ENCODE results near the gene SOX1. TPM values are rescaled to one million over a fixed set of nuclear protein-coding genes. Genes with fewer than 3 reads are reported as not detected.

Gene SOX1
- total RNA-seq (2014; rRNA removed; shearing (Covaris generic)) = not detected in 2 replicates

GRCh38 chr13:112067116-112067741, at the start of gene SOX1:
SOX1 (plus strand) TSS chr13:112067149; CDS start chr13:112067659, 510 bp downstream.
- no peak for DNase-seq (ENCODE audit: low read depth)

- no peak for DNase-seq (ENCODE audit: low read depth)
Observed at GRCh38 chr13:112024577-112024976, 42.4 kb upstream of the SOX1 start.

- no peak for DNase-seq (ENCODE audit: low read depth)
Observed at GRCh38 chr13:112027250-112027649, 39.7 kb upstream of the SOX1 start.

DNA sequence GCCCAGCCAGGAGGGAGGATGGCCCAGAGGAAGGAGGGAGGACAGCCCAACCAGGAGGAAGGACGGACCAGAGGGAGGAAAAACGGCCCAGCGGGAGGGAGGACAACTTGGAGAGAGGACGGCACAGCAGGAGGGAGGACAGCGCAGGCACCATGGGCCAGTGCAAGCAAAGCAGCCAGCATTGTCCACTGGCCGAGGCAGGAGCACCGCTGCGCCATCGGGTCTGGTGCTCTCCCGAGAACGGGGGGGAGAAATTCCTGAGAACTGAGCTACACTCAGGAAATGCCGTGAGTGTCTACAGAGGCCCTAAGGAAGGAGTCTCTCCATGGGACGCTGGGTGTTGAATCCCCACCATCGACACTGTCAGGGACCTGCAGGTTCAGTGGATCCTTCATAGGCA, 38.5 kb upstream of the SOX1 start:
- no peak for DNase-seq (ENCODE audit: low read depth)

GRCh38 chr13:112029143-112029542, 37.8 kb upstream of the SOX1 start:
- DNase-seq (ENCODE audit: low read depth) = no peak

DNA sequence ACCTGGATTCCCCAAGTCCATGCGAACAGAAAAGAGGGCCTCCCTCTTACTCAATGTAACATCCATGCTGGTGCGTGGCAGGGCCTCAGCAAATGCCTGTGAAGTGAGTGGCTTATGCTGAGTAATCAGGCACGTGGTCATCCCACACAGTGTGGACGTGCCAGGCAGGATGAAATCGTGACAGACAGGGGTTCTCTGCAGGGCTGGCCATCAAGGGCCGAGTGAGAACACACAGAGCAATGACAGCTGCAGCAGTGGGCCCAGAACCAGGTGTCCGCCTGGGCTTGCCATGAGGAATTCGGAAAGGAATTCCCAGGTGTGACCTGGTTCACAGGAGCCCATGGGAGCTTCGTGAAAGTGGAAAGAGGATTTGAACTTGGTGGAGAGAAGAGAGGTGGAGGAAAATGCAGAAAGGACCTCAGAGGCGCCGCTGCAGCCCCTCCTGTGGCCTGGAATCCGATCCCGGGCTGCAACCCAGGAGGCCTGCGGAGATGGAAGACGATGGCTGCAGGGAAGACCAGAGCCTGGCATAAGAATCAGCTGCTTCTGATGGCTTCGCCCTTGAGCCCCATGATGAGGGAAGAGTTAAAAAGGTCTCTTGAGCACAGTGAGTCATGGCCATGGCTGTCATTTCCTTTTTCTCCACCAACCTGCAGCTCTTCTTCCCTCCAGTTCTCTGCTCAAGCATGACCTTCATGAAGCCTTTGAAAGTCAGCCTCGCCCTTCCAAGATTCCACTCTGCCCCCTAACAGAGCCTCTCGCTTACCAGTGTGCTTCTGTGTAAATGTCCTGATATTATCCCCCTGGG, 34.6 kb upstream of the SOX1 start:
- DNase-seq (ENCODE audit: low read depth) = peak; percentile 76

GRCh38 chr13:112034231-112034630, 32.7 kb upstream of the SOX1 start:
- no peak for DNase-seq (ENCODE audit: low read depth)

DNA sequence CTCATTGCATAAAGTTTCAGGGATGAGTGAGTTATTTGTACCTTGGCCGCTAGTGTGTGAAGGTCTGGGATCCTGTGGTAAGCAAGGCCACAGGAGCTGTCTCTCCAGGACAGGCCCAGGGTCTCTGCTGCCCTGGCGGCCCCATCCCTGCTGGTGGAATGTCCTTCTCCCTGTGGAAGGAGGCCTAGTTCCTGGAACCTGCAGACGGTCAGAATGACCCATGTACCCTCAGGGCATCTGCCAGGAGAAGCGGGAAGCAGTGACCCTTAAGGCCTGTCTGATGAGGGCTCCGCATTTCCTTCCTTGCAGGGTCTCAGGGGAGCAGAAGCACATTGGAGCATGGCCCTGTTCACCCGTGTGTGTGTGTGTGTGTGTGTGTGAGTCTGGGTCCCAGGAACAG, 32.1 kb upstream of the SOX1 start:
- DNase-seq (ENCODE audit: low read depth) = peak; percentile 24

DNA sequence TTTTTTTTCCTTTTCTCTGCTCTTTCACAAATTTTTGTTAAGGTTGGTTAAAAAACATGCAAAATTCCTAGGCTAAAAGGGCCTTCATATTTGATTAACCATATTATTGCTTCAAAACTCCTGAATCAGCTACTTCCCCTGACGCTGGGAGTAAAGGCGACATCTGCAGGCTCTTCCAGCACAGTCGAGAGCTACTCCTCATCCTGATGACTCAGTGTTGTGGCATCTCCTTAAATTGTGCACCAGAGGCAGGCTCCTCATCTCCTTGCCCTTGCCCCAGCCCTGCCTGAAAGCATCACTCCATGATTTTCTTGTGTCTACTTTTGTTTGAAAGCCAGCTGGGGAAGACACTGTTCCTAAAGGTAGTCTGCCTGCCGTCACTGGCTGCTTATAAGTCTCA, 24.5 kb upstream of the SOX1 start:
- DNase-seq (ENCODE audit: low read depth) = peak; percentile 34

DNA sequence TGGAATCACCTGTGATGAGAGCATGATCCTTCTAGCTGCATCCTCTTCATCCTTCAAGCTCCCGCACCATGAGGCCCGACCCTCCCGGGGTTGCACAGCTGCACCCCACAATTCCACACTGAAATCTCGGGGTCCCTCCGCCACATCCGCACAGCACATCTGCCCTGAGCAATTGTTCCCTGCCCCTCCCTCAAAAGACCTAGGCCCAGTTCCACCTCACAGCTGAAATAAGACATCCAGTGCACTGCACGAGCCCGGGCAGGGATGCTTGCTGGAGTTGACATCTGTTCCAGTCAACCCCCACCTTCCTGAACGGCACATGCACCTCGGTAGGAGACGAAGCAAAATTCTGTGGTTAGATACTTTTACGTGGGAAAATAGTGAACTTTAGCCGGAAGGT, 14.7 kb upstream of the SOX1 start:
- no peak for DNase-seq (ENCODE audit: low read depth)

DNA sequence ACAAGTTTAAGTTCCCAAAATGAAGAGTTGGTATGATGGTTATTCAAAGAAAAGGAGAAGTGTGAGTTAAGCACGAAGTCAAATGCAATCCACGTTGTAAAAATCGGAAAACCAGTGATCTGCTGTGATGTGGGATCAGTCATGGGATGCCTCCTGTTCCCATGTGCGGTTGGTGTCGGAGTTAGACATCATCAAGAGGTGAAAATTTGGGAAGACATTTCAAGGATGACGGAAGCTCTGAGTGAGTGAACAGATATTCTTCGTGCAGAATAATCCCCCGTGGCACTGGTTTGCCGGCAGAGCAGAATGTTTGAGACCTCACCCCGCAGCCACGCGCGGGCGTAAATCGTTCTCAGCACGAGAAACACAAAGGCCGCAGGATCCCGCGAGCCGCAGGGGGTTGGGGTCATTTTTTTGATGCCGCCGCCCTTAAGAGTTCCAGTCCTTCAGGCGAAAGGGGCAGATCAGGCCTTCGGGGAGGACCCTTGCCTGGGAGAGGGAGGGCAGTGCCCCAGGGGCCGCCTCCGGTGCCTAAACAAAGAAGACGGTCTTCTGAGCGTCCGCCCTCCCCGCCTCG, 13.7 kb upstream of the SOX1 start:
- DNase-seq (ENCODE audit: low read depth) = no peak

DNA sequence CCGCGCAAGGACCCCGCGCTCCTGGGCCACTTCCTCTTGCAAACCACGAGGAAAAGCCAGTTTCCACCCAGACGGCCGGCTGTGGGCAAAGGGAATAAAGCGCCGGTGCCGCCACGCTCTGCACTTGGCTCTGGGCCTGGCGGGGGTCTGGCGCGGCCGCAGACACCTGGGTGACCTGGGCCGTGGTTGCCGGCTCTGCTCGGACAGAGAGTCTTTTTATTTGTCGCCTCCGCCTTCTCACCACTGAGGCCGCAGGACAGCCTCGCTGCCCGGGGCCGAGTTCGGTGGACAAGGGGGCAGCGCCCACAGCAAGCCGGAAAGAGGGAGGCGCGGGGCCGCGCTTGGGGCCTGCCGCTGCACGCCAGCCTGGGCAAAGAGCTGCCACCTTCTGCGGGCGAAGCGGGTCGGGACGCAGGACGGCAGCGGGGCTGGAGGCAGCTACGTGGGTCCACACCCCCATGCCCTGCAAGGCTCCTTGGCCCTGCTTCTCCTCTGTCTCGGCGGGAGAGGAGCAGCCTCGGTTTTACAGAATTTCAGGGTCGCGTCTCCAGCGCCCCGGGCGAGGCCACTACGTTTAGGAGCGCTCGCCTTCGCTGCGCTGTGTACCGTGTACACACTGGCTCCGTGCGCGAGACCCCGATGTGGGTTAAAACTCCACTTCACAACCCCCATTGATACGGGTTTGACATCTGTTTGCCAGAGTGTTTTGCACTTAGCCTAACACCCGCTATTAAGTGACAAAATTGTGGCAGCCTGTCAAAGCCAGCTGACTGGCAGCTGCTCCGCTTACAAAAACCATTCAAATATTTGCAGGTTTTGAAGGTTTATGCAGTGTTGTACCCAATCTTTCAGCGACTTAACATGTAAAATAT, 13.0 kb upstream of the SOX1 start:
- no peak for DNase-seq (ENCODE audit: low read depth)

GRCh38 chr13:112054616-112055015, 12.3 kb upstream of the SOX1 start:
- DNase-seq (ENCODE audit: low read depth) = no peak

DNA sequence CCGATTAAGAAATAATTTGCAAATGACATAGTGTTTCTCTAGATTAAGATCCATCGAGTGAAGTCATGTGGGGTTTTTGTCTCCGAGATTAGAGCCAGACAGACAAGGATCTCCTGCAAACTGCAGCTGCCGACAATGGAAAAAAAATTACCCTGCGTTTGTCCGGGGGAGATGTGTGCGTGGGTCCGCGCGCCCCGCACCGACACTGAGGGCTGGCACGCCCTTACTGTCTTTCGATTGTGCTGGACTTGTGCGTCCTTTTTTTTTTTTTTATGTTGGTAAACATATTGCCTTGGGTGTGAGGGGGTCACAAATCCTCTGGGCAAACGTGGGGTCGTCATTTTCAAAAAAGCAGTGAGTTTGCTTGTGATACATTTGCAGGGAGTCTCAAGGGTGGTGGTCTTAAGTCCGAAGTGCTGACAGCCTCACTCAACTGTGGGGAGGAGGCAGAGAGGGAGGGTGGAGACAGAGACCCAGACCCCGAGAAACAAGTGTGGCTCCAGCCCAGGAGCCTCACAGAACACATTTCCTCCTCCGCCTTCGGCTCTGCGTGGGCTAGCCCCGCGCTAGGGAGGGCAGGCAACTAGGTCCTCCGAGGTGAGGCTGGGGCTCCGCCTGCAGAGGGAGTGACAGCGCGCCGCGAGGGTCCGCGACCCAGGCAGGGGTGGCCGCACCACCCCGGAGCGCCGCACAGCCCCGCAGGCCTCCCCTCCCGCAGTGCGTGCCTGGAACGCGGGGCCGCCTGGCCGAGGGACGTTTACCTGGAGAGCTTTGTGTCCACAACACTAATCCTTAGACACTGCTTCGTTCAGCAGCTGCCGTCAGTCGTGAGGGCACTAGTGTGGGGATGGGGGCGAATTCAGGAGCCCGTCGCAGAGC, 11.7 kb upstream of the SOX1 start:
- DNase-seq (ENCODE audit: low read depth) = no peak

DNA sequence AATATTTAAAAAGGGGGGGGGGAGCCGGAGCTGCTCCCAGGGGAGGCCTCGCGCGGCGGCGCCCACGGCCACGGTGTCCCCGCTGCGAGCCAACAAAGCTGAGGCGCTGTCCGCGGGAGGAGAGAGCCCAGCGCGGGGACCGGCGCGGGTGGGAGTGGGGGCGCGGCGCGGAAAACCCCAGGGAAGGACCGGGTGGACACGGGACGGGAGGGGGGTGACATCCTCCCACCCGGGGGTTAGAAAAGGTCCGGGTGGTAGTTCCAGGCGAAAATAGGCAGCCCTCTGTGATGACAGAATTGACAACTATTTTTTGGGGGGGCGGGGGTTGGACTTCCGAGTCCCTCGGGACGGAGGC, 11.1 kb upstream of the SOX1 start:
- no peak for DNase-seq (ENCODE audit: low read depth)

GRCh38 chr13:112056284-112056727, 10.6 kb upstream of the SOX1 start:
- DNase-seq (ENCODE audit: low read depth) = no peak

DNA sequence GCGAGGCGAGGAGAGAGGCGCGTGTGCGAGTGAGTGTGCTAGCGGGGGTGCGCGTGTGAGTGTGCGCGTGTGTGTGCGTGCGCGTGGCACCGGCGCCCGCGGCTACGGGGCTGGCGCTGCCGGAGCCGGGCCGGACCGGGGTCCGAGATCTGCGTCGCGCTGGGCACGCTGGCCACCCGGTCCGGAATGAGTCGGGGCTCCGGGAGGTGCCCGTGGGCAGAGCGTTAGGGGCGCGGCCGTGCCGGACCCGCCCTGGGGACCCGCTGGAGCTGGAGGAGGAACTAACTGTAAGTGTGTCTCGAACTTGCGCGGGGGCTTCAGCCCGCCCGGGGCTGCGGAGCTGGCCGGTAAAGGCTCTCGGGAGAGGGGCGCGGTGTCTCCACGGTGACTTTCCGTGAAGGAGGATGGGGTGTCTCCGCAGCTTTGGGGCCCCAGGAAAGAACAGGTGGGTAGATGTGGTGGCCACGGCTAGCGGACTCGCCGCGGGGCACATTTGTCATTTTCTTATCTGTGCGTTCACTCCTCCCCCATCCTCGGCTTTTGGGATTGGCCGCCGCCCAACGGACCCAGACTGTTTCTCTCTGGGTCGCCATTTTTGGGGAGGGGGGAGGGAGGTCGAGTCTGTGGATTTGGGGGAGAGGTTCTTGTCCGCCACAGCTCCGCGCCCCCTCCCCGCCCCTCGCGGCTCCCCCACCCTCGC, 10.1 kb upstream of the SOX1 start:
- no peak for DNase-seq (ENCODE audit: low read depth)

DNA sequence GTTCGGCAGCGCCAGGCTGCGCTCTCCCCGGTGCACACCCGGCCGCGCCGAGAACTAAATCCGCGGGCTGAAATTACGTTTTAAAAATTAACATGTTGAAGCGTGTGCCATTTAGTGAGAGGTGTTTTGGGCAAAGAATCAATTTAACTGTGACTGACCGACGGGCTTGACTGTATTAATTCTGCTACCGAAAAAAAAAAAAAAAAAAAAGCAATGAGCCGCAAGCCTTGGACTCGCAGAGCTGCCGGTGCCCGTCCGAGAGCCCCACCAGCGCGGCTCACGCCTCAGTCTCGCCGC, 9.6 kb upstream of the SOX1 start:
- no peak for DNase-seq (ENCODE audit: low read depth)

GRCh38 chr13:112057736-112058518, 9.0 kb upstream of the SOX1 start:
- no peak for DNase-seq (ENCODE audit: low read depth)

DNA sequence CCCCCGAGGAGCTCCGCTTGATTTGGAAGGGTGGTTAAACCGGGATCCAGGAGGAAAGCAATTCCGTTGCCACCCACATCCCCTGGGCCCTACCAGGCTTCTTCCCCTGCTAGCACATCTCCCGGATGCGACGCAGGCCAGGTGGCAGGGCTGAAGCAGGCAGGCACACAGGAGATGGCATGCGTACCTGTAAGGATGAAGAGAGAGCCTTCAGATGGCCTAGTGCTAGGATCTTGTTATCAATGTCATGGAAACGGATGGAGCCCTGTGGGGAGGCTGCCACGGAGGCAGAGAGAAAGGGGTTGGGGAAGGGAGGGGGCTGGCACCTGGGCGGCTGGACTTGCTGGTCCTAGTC, 8.5 kb upstream of the SOX1 start:
- no peak for DNase-seq (ENCODE audit: low read depth)
